ENCODE measurements around the gene JUNB.
"Not testable (repeated sequence)": the region's sequence is repeated elsewhere in the genome, so short reads cannot be mapped to it uniquely, and the experiment has no call there.

Gene JUNB

GRCh38 chr19:12801466-12802266 lies 10.4 kb downstream of the JUNB start, which contains the start of the genes PRDX2 and THSD8:
PRDX2 (minus strand) TSS chr19:12801800; CDS start chr19:12801261, 539 bp downstream.
THSD8 (plus strand) TSS chr19:12802069; CDS start chr19:12802072, 3 bp downstream.
- peak within 1 kb of the TSS; percentile 89 for H3K9ac ChIP-seq (ENCODE audit: low read depth, low read length)

DNA sequence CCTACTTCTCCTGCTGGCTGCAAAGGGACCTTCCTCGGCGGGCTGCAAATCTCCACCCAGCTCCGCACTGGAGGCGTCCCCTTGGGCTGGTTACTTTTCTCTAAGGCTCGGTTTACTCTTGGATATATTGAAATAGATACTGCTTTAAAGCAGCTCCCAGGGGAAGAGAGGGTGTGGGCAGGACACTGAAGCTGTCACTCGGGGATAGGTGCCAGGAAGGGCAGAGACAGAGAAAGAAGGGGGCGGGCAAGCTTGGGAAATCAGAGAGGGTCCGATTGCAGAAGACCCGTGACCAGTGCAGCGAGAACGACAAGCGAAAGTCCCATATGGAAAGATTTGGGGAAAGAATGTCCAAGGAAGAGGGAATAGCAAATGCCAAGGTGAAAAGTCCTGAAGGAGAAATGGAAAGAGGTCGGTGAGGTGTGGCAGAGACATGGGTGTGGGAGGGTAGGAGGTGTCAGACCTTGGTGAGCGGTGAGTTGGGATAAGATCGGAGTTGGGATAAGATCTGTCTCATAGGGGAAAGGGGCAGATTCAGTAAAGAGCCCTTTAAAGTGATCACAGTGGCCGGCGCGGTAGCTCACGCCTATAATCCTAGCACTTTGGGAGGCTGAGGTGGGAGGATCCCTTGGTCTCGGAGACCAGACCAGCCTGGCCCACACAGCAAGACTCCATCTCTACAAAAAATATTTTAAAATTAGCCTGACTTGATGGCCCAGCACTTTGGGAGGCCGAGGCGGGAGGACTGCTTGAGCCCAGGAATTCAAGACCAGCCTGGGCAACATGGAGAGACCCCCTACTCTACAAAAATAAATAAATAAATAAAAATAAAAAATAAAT lies 11.2 kb downstream of the JUNB start:
- H3K9ac ChIP-seq (ENCODE audit: low read depth, low read length), result peak overlapping the region; percentile 89
- H3K4me1 ChIP-seq (ENCODE audit: control insufficient read depth, insufficient read depth, low read length), result peaks cover 32% of the 10 kb centered on the region
- H3K36me3 ChIP-seq (ENCODE audit: insufficient read depth, low read length), result peaks cover 12% of the 10 kb centered on the region
- no peaks in the 10 kb centered on the region for H3K27me3 ChIP-seq (ENCODE audit: control insufficient read depth, insufficient read depth, low read length)
- peak overlapping the region; percentile 100 for H3K4me2 ChIP-seq (ENCODE audit: low read length)
- no peaks in the 10 kb centered on the region for H3K9me3 ChIP-seq (replicated peaks; ENCODE audit: low read length)
- H3K4me3 ChIP-seq (ENCODE audit: low read length), result peak overlapping the region; percentile 99

More at GRCh38 chr19:12801466-12802266, 10.4 kb downstream of the JUNB start, which contains the start of the genes PRDX2 and THSD8:
- peak within 1 kb of the TSS; percentile 100 for H3K4me2 ChIP-seq (ENCODE audit: low read length)
- H3K4me3 ChIP-seq (ENCODE audit: low read length), result peak within 1 kb of the TSS; percentile 99
- peaks cover 12% of the 10 kb centered on the region for H3K36me3 ChIP-seq (ENCODE audit: insufficient read depth, low read length)
- no peaks in the 10 kb centered on the region for H3K27me3 ChIP-seq (ENCODE audit: control insufficient read depth, insufficient read depth, low read length)
- peaks cover 24% of the 10 kb centered on the region for H3K4me1 ChIP-seq (ENCODE audit: control insufficient read depth, insufficient read depth, low read length)
- H3K9me3 ChIP-seq (replicated peaks; ENCODE audit: low read length), result no peaks in the 10 kb centered on the region

DNA sequence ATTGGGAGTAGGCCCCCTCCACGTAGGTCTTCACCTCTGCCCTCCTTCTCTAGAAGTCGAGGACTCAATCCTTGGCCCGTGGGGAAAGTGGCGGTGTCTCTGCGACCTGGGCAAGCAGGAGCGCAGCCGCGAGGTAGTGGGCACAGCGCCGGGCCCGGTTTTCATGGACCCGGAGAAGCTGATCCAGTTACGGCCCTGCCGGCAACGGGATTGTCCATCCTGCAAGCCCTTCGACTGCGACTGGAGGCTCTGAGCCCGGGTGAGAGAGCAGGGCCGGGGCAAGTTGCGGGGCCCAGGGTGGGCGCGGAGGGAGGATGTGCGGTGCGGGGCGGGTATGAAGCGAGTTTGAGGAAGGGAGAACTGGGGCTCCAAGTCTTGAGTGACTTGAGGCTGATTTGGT lies 12.8 kb downstream of the JUNB start:
- Histone ChIP-seq H3K36me3 (ENCODE audit: insufficient read depth, low read length) (peaks cover 18% of the 10 kb centered on the region), H3K4me1 (ENCODE audit: control insufficient read depth, insufficient read depth, low read length) (peaks cover 32% of the 10 kb centered on the region), H3K27me3 (ENCODE audit: control insufficient read depth, insufficient read depth, low read length) (no peaks in the 10 kb centered on the region), H3K4me3 (ENCODE audit: low read length) (no peak overlapping the region), H3K9ac (ENCODE audit: low read depth, low read length) (no peak overlapping the region), H3K9me3 (replicated peaks; ENCODE audit: low read length) (no peaks in the 10 kb centered on the region), H3K4me2 (ENCODE audit: low read length) (no peak overlapping the region)

DNA sequence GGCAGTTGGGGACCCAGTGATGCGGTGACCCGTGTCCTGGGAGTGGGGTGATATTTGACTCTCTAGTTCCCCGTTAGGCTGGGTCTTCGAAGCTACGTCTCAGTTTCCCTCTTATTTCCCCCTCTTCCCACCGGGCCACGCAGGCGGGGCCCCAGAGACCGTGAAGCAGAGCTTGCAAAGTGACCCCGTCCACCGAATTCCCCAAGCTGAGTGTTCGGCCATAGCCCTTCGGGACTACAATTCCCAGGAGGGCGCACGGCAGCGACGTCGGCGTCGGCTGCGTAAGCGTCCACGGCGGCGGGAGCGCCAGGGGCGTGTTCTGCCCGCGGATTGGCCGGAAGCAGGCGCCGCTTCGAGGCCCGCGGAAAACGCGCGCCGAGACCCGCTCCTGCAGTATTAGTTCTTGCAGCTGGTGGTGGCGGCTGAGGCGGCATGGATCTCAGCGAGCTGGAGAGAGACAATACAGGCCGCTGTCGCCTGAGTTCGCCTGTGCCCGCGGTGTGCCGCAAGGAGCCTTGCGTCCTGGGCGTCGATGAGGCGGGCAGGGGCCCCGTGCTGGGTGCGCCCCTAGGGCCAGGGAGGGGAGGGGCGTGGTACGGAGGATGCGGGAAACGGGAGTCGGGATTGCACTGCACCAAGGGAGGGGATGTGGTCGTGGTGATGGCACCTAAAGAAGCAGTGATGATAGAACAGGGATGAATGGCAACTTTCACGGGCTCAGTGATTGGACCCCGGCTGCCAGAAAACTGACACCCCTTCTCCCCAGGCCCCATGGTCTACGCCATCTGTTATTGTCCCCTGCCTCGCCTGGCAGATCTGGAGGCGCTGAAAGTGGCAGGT lies 15.2 kb downstream of the JUNB start, which contains the start of gene RNASEH2A:
RNASEH2A (plus strand) TSS at position 343 of the 840 bp plus-strand sequence; CDS start at position 433, 90 bp downstream.
- H3K36me3 ChIP-seq (ENCODE audit: insufficient read depth, low read length), result peaks cover 6% of the 10 kb centered on the region
- peaks cover 23% of the 10 kb centered on the region for H3K4me1 ChIP-seq (ENCODE audit: control insufficient read depth, insufficient read depth, low read length)
- no peaks in the 10 kb centered on the region for H3K9me3 ChIP-seq (replicated peaks; ENCODE audit: low read length)
- H3K9ac ChIP-seq (ENCODE audit: low read depth, low read length), result peak within 1 kb of the TSS; percentile 86
- H3K4me2 ChIP-seq (ENCODE audit: low read length), result peak within 1 kb of the TSS; percentile 99
- no peaks in the 10 kb centered on the region for H3K27me3 ChIP-seq (ENCODE audit: control insufficient read depth, insufficient read depth, low read length)
- peak within 1 kb of the TSS; percentile 95 for H3K4me3 ChIP-seq (ENCODE audit: low read length)

- H3K9ac ChIP-seq (ENCODE audit: low read depth, low read length), result no peak overlapping the region
- no peak overlapping the region for H3K4me2 ChIP-seq (ENCODE audit: low read length)
- H3K4me3 ChIP-seq (ENCODE audit: low read length), result no peak overlapping the region
- H3K27me3 ChIP-seq (ENCODE audit: control insufficient read depth, insufficient read depth, low read length), result no peaks in the 10 kb centered on the region
- no peaks in the 10 kb centered on the region for H3K4me1 ChIP-seq (ENCODE audit: control insufficient read depth, insufficient read depth, low read length)
- H3K36me3 ChIP-seq (ENCODE audit: insufficient read depth, low read length), result peaks cover 5% of the 10 kb centered on the region
- no peaks in the 10 kb centered on the region for H3K9me3 ChIP-seq (replicated peaks; ENCODE audit: low read length)
These were observed 23.8 kb downstream of the JUNB start for GRCh38 chr19:12815088-12815487.

GRCh38 chr19:12817188-12817587 lies 25.9 kb downstream of the JUNB start:
- not testable (repeated sequence) for H3K4me1 ChIP-seq (ENCODE audit: control insufficient read depth, insufficient read depth, low read length); H3K9me3 ChIP-seq (replicated peaks; ENCODE audit: low read length); H3K9ac ChIP-seq (ENCODE audit: low read depth, low read length); H3K4me3 ChIP-seq (ENCODE audit: low read length); H3K27me3 ChIP-seq (ENCODE audit: control insufficient read depth, insufficient read depth, low read length); H3K4me2 ChIP-seq (ENCODE audit: low read length); H3K36me3 ChIP-seq (ENCODE audit: insufficient read depth, low read length)

- not testable (repeated sequence) for H3K9ac ChIP-seq (ENCODE audit: low read depth, low read length); H3K4me3 ChIP-seq (ENCODE audit: low read length); H3K27me3 ChIP-seq (ENCODE audit: control insufficient read depth, insufficient read depth, low read length); H3K9me3 ChIP-seq (replicated peaks; ENCODE audit: low read length); H3K4me1 ChIP-seq (ENCODE audit: control insufficient read depth, insufficient read depth, low read length); H3K36me3 ChIP-seq (ENCODE audit: insufficient read depth, low read length); H3K4me2 ChIP-seq (ENCODE audit: low read length)
These were observed 26.5 kb downstream of the JUNB start for GRCh38 chr19:12817810-12818209.

GRCh38 chr19:12821761-12822160 lies 30.5 kb downstream of the JUNB start:
- Histone ChIP-seq H3K4me3 (ENCODE audit: low read length) (no peak overlapping the region), H3K27me3 (ENCODE audit: control insufficient read depth, insufficient read depth, low read length) (no peaks in the 10 kb centered on the region), H3K4me2 (ENCODE audit: low read length) (no peak overlapping the region)

DNA sequence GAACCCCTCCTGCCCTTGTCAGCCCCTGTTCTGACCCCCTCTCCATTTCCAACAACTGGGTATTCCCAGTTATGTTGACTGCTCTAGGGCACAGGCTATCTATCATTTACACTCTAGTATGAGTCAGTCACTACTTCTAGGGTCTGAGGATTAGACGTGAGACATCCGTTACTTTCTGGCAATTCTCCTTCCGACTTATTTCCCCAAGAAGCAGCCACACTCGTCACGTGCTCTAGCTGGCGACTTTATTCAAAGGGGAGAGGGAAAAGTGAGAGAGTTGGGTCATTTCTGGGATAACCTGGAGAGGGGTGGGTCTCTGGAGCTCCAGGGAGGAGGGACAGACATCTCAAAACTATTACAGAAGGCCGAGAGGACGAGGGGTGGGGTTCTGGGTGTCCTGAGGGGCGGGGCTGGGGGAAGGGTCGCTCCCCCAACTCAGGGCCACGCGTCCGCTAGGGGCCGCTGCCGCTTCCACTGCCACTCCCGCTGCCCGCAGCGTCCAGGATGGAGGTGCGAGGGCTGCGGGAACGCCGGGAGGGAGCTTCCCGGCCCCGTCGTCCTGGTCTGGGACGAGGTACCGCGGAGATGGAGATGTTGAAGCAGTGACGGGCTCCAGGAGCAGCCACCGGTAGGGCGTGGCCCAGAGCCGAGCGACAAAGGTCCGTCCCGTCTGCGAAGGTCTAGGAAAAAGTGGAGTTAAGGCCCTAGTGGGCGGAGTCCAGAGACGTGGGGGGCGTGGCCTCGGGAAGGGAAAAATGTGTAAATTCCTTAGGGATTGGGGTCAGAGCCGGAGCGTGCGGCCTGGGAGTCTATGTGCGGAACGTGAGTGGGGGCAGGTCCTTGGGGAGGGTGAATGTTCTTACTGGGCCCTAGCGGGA lies 34.2 kb downstream of the JUNB start:
- Histone ChIP-seq H3K9ac (ENCODE audit: low read depth, low read length) (no peak overlapping the region), H3K4me3 (ENCODE audit: low read length) (peak overlapping the region; percentile 44), H3K27me3 (ENCODE audit: control insufficient read depth, insufficient read depth, low read length) (peaks cover 11% of the 10 kb centered on the region), H3K4me1 (ENCODE audit: control insufficient read depth, insufficient read depth, low read length) (peaks cover 4% of the 10 kb centered on the region), H3K36me3 (ENCODE audit: insufficient read depth, low read length) (no peaks in the 10 kb centered on the region), H3K4me2 (ENCODE audit: low read length) (peak overlapping the region; percentile 59), H3K9me3 (replicated peaks; ENCODE audit: low read length) (no peaks in the 10 kb centered on the region)

More at GRCh38 chr19:12821761-12822160, 30.5 kb downstream of the JUNB start:
- no peaks in the 10 kb centered on the region for H3K9me3 ChIP-seq (replicated peaks; ENCODE audit: low read length)
- no peaks in the 10 kb centered on the region for H3K36me3 ChIP-seq (ENCODE audit: insufficient read depth, low read length)
- no peak overlapping the region for H3K9ac ChIP-seq (ENCODE audit: low read depth, low read length)
- peaks cover 4% of the 10 kb centered on the region for H3K4me1 ChIP-seq (ENCODE audit: control insufficient read depth, insufficient read depth, low read length)

DNA sequence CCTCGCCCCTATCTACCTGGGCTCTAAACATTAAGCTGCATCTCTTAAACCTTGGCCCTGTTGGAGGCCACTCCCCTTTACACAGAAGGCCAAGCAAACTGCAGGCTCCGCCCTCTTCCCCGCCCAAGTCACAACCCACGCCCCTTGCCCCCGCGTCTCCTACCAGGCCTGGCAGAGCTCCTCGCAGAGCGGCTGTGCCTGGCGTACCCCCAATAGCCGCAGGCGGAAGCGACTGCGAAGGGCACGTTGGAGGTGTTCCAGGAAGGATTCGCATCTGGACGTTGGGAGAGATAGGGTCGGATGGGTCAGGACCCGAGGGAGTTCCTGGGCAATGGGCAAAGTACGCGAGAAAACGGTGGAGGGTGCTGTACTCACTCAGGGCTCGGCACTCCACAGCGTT lies 37.2 kb downstream of the JUNB start:
- peaks cover 4% of the 10 kb centered on the region for H3K4me1 ChIP-seq (ENCODE audit: control insufficient read depth, insufficient read depth, low read length)
- H3K9me3 ChIP-seq (replicated peaks; ENCODE audit: low read length), result no peaks in the 10 kb centered on the region
- H3K4me3 ChIP-seq (ENCODE audit: low read length), result no peak overlapping the region
- no peaks in the 10 kb centered on the region for H3K36me3 ChIP-seq (ENCODE audit: insufficient read depth, low read length)
- H3K27me3 ChIP-seq (ENCODE audit: control insufficient read depth, insufficient read depth, low read length), result peaks cover 36% of the 10 kb centered on the region
- peak overlapping the region; percentile 58 for H3K4me2 ChIP-seq (ENCODE audit: low read length)
- H3K9ac ChIP-seq (ENCODE audit: low read depth, low read length), result no peak overlapping the region

All from skeletal muscle satellite cell (primary cell).